ENCODE measurements around the gene RIPOR3. TPM values are rescaled to one million over a fixed set of nuclear protein-coding genes. Genes with fewer than 3 reads are reported as not detected.

Gene RIPOR3
- total and polyA plus RNA-seq, 9 of the 15 experiments (the other 6 are each of a cell fraction or from before 2014, with no cell fraction given), result 3.3 to 62.7 (median 21.4) TPM

- Histone ChIP-seq H2AFZ (ENCODE audit: low read depth, low read length) (no peak overlapping the region), H3K27ac (ENCODE audit: extremely low read depth, low read depth, low read length) (peak overlapping the region; percentile 45; the same call in 2 of the 3 replicates), H3K4me3 (no peak overlapping the region), H3K9me1 (ENCODE audit: control insufficient read depth, insufficient read depth, low read length) (peaks cover 4% of the 10 kb centered on the region), H3K36me3 (ENCODE audit: control insufficient read depth, insufficient read depth, low read length) (peaks cover 57% of the 10 kb centered on the region), H4K20me1 (replicated peaks; ENCODE audit: control insufficient read depth, insufficient read depth, low read length) (peaks cover 30% of the 10 kb centered on the region), H3K9ac (ENCODE audit: insufficient read depth in 1 of 2, low read depth in 2 of 2, low read length in 2 of 2) (peak overlapping the region in 1 of 2 experiments; percentile 67; a peak in 2 of 4 replicates), H3K79me2 (ENCODE audit: control insufficient read depth, insufficient read depth, low read length) (peaks cover 93% of the 10 kb centered on the region), H3K27me3 (ENCODE audit: control insufficient read depth in 2 of 2, insufficient read depth in 2 of 2, low read length in 2 of 2) (no peaks in the 10 kb centered on the region), H3K9me3 (replicated peaks; ENCODE audit: control insufficient read depth, insufficient read depth, low read depth, low read length) (no peaks in the 10 kb centered on the region), H3K4me2 (ENCODE audit: insufficient read depth, low read length) (peak overlapping the region; percentile 34; the same call in 1 of the 2 replicates), H3K4me1 (replicated peaks in 1 of 2; ENCODE audit: control insufficient read depth in 2 of 2, insufficient read depth in 2 of 2, low read length in 2 of 2) (peaks cover 37 to 40% of the 10 kb centered on the region in 2 experiments)
- in situ Hi-C loops (cut with MboI), result no loop called here
- peak; percentile 23 for FAIRE-seq
- ATAC-seq, result peak; percentile 35
- ChIA-PET CTCF (ENCODE audit: low intra/inter-chr PET ratio) (no interaction called here), POLR2A (interaction anchor here (0.6 kb wide), 2 partner anchors 17 to 294 kb away, joined by 3 read pairs; no protein-coding TSS in a partner anchor)
- peak in 1 of 4 experiments; percentile 49 for DNase-seq (ENCODE audit: extremely low read depth in 1 of 4, low spot score in 3 of 4)
- intact Hi-C loops (cut with micrococcal nuclease), result no loop called here
- WGBS (ENCODE audit: insufficient coverage, low coverage, missing lambda C conversion rate), result 17% methylated on average over 8 of the region's 8 CpGs
- BruUV-seq (replicated peaks), result no TSS peak
- TF ChIP-seq NR2C1 (IDR thresholded peaks at IDR 0.05) (no peak), NR2C1 (tag; IDR thresholded peaks at IDR 0.05) (no peak), EHMT2 (IDR thresholded peaks at IDR 0.05) (no peak), KDM1A (IDR thresholded peaks at IDR 0.05) (no peak), RBM25 (IDR thresholded peaks at IDR 0.05; ENCODE audit: low read depth, low read length, severe bottlenecking) (no peak), MYC (IDR thresholded peaks at IDR 0.05; ENCODE audit: low read depth, low read length) (peak; percentile 14; the same call in 1 of the 2 replicates), MYC (CRISPR knock-in tag; IDR thresholded peaks at IDR 0.05; ENCODE audit: borderline replicate concordance, low read depth) (no peak), FOXO4 (CRISPR knock-in tag; IDR thresholded peaks at IDR 0.05) (no peak), ZNF77 (CRISPR knock-in tag; IDR thresholded peaks at IDR 0.05) (no peak), U2AF2 (optimal IDR thresholded peaks at IDR 0.05; ENCODE audit: low read depth, low read length) (no peak), TAF15 (IDR thresholded peaks at IDR 0.05; ENCODE audit: low read depth, low read length) (no peak), ZFP1 (CRISPR knock-in tag; IDR thresholded peaks at IDR 0.05) (no peak), MCM2 (IDR thresholded peaks at IDR 0.05; ENCODE audit: low read depth) (no peak), DEAF1 (CRISPR knock-in tag; IDR thresholded peaks at IDR 0.05) (no peak), SMARCB1 (IDR thresholded peaks at IDR 0.05; ENCODE audit: insufficient read length, low read depth) (no peak), ZNF780A (CRISPR knock-in tag; IDR thresholded peaks at IDR 0.05) (no peak), ATF3 (IDR thresholded peaks at IDR 0.05) (peak; percentile 38; the same call in 1 of the 2 replicates), ATF3 (CRISPR knock-in tag; conservative IDR thresholded peaks at IDR 0.05) (no peak), ZNF253 (CRISPR knock-in tag; conservative IDR thresholded peaks at IDR 0.05) (no peak)
Measured at GRCh38 chr20:50678169-50678898, 13.0 kb downstream of the RIPOR3 start.

Measured in K562 (cell line).